Activated T-cell treated with anti-CD3 and anti-CD28 coated beads, Interleukin-2, amount 50 U/mL, for 48 hours (primary cell): ENCODE results near the gene PHLDB1.
"Not testable (repeated sequence)": the region's sequence is repeated elsewhere in the genome, so short reads cannot be mapped to it uniquely, and the experiment has no call there.

Experiments used
- DNase-seq, 2 experiments: peaks; one replicate each; pipeline ENCODE4 v3.0.0-alpha.2; 2020

Gene PHLDB1

GRCh38 chr11:118659953-118660680 lies 52.7 kb downstream of the PHLDB1 start:
- DNase-seq = no peak

GRCh38 chr11:118660681-118661424 lies 53.4 kb downstream of the PHLDB1 start:
- DNase-seq = no peak

- no peak for DNase-seq
These were observed 54.2 kb downstream of the PHLDB1 start for GRCh38 chr11:118661425-118662301.

GRCh38 chr11:118662401-118663271 lies 55.2 kb downstream of the PHLDB1 start:
- no peak for DNase-seq

- no peak for DNase-seq
These were observed 56.0 kb downstream of the PHLDB1 start for GRCh38 chr11:118663381-118663780.

GRCh38 chr11:118663902-118664301 lies 56.5 kb downstream of the PHLDB1 start:
- no peak for DNase-seq

- no peak for DNase-seq
These were observed 59.0 kb downstream of the PHLDB1 start for GRCh38 chr11:118666371-118666770.

- no peak for DNase-seq
These were observed 62.6 kb downstream of the PHLDB1 start for GRCh38 chr11:118670063-118670462.

- DNase-seq = no peak
These were observed 63.8 kb downstream of the PHLDB1 start for GRCh38 chr11:118671254-118671653.

- DNase-seq = no peak
These were observed 65.4 kb downstream of the PHLDB1 start for GRCh38 chr11:118672846-118673245.

GRCh38 chr11:118673361-118674081 lies 66.1 kb downstream of the PHLDB1 start:
- no peak for DNase-seq

- DNase-seq = no peak
These were observed 66.6 kb downstream of the PHLDB1 start for GRCh38 chr11:118674082-118674435.

- DNase-seq = no peak
These were observed 70.6 kb downstream of the PHLDB1 start for GRCh38 chr11:118677977-118678376.

GRCh38 chr11:118678908-118679307 lies 71.5 kb downstream of the PHLDB1 start:
- DNase-seq = not testable (repeated sequence)

- DNase-seq = no peak
These were observed 72.1 kb downstream of the PHLDB1 start, which contains the start of gene TREH for GRCh38 chr11:118679483-118679882. TSS of gene TREH (minus strand) at chr11:118679650. CDS start at chr11:118679627, 23 bp downstream.

GRCh38 chr11:118682372-118682771 lies 75.0 kb downstream of the PHLDB1 start:
- DNase-seq = no peak

GRCh38 chr11:118682939-118683338 lies 75.5 kb downstream of the PHLDB1 start:
- DNase-seq = not testable (repeated sequence)

- no peak for DNase-seq
These were observed 76.8 kb downstream of the PHLDB1 start for GRCh38 chr11:118684187-118684586.

- DNase-seq = no peak
These were observed 80.5 kb downstream of the PHLDB1 start for GRCh38 chr11:118687906-118688305.

- peak in 1 of 2 experiments; percentile 43 for DNase-seq
These were observed 80.9 kb downstream of the PHLDB1 start for GRCh38 chr11:118688339-118688738.

- no peak for DNase-seq
These were observed 81.6 kb downstream of the PHLDB1 start for GRCh38 chr11:118688851-118689502.
